Endothelial cell of umbilical vein (primary cell): ENCODE results near the gene CREB3L2. TPM values are rescaled to one million over a fixed set of nuclear protein-coding genes. Genes with fewer than 3 reads are reported as not detected.

Source experiments
- BruUV-seq: library from RNA; stranded (reverse); fragments of 400-500 nt; replicated peaks from 2 replicates; lab custom pipeline; 2021; lab: Mats Ljungman, UMichigan
- CTCF ChIA-PET: fragments of 300-600, 350-600 bp; sonication (Branson Sonifier 250); formaldehyde crosslinking; loops from one replicate; lab custom pipeline; 2021; ENCODE audit warnings: antibody characterized with exemption, inconsistent platforms; lab: Charles Lee
- POLR2A ChIA-PET: fragments of 300-600, 350-600 bp; sonication (Branson Sonifier 250); formaldehyde crosslinking; loops from one replicate; lab custom pipeline; 2021; ENCODE audit warnings: antibody characterized with exemption, inconsistent platforms; lab: Charles Lee
- DNase-seq: peaks from one replicate; pipeline ENCODE4 v3.0.0-alpha.2; 2011; ENCODE audit warnings: low read depth, low spot score
- FAIRE-seq: peaks from 2 replicates; lab custom pipeline; 2011; peaks lifted over from hg19 to GRCh38; lab: Jason Lieb, UNC
- H2AFZ ChIP-seq: 2 replicates; pipeline ENCODE4 v1.6.0; 2012; ENCODE audit warnings: low read depth, low read length, control low read depth, inconsistent platforms
- H3K27ac ChIP-seq: 2 replicates; pipeline ENCODE4 v1.5.1; 2011; ENCODE audit warnings: low read depth, mild to moderate bottlenecking, control low read depth, low read length, moderate library complexity; ENCODE audit not compliant: insufficient read depth
- H3K27me3 ChIP-seq, 2 experiments: 2 replicates each; pipeline versions ENCODE4 v1.6.0 to v1.6.1; 2011; ENCODE audit warnings: low read length in 2 of 2, mixed read lengths in 1 of 2; ENCODE audit not compliant: control insufficient read depth in 2 of 2, insufficient read depth in 2 of 2
- H3K36me3 ChIP-seq, 2 experiments: 2 replicates in 1 of 2; 3 replicates in 1 of 2; pipeline ENCODE4 v1.5.1; 2011; ENCODE audit warnings: low read length in 2 of 2, mild to moderate bottlenecking in 1 of 2, moderate library complexity in 1 of 2; ENCODE audit not compliant: control insufficient read depth in 2 of 2, insufficient read depth in 2 of 2; ENCODE audit errors: extremely low read depth in 1 of 2
- H3K4me1 ChIP-seq: 3 replicates; pipeline ENCODE4 v1.5.1; 2011; ENCODE audit warnings: mild to moderate bottlenecking, low read length; ENCODE audit not compliant: control insufficient read depth, insufficient read depth; ENCODE audit errors: extremely low read depth
- H3K4me2 ChIP-seq: 2 replicates; pipeline ENCODE4 v1.6.1; 2011; ENCODE audit warnings: low read length, control low read depth, mixed read lengths; ENCODE audit not compliant: insufficient read depth
- H3K4me3 ChIP-seq, 3 experiments: fragments of 200-600 bp in 1 of 3; sonication (generic), shearing (Covaris generic) in 1 of 3; replicated peaks in 1 of 3; 2 replicates each; pipeline ENCODE4 v1.5.1; 2011 to 2016; ENCODE audit warnings: control low read depth in 3 of 3, low read length in 3 of 3, mild to moderate bottlenecking in 2 of 3, inconsistent platforms in 1 of 3, low read depth in 1 of 3, moderate library complexity in 1 of 3; ENCODE audit not compliant: insufficient read depth in 1 of 3
- H3K79me2 ChIP-seq: 2 replicates; pipeline ENCODE4 v1.6.0; 2012; ENCODE audit warnings: low read length, inconsistent platforms; ENCODE audit not compliant: control insufficient read depth, insufficient read depth
- H3K9ac ChIP-seq: replicated peaks from 2 replicates; pipeline ENCODE3; 2011; ENCODE audit warnings: low read length, control low read depth; ENCODE audit not compliant: insufficient read depth; ENCODE audit errors: extremely low read depth
- H3K9me1 ChIP-seq: replicated peaks from 3 replicates; pipeline ENCODE4 v1.6.0; 2011; ENCODE audit warnings: mild to moderate bottlenecking, low read length; ENCODE audit not compliant: control insufficient read depth, insufficient read depth; ENCODE audit errors: extremely low read depth
- H3K9me3 ChIP-seq: replicated peaks from 2 replicates; pipeline ENCODE4 v1.5.1; 2012; ENCODE audit warnings: low read length, inconsistent platforms; ENCODE audit not compliant: control insufficient read depth, insufficient read depth
- H4K20me1 ChIP-seq: replicated peaks from 2 replicates; pipeline ENCODE3; 2011; ENCODE audit warnings: mild to moderate bottlenecking, low read length; ENCODE audit not compliant: control insufficient read depth, insufficient read depth; ENCODE audit errors: extremely low read depth
- EZH2 ChIP-seq: IDR thresholded peaks from 2 replicates; pipeline ENCODE4 v1.6.1; 2012; ENCODE audit warnings: borderline replicate concordance, low read depth, mild to moderate bottlenecking, moderate library complexity, low read length, inconsistent platforms; ENCODE audit not compliant: severe bottlenecking
- MAX ChIP-seq: IDR thresholded peaks from 2 replicates; pipeline ENCODE4 v1.6.1; 2011; ENCODE audit not compliant: insufficient read depth, insufficient read length
- POLR2A ChIP-seq: IDR thresholded peaks from 2 replicates; pipeline ENCODE4 v1.6.1; 2012; ENCODE audit warnings: low read depth, mild to moderate bottlenecking, control low read depth, low read length
- dilution Hi-C: fragments of 300-500 bp; cut with MboI; formaldehyde crosslinking; loops from one replicate; pipeline ENCODE4 v1.15.0; 2019; ENCODE audit warnings: low sequenced_read_pairs; ENCODE audit not compliant: extremely low pct_ligation_motif_present
- intact Hi-C: fragments of 100-400 bp; cut with micrococcal nuclease; formaldehyde crosslinking; loops from one replicate; pipeline ENCODE4 v1.10.0; 2022
- polyA plus RNA-seq, 4 experiments: library from polyadenylated mRNA; depleted of rRNA in 3 of 4; stranded (reverse) in 3 of 4; unstranded in 1 of 4; fragments of >200 nt; gene quantifications; 2 replicates each; pipeline versions ENCODE4 v1.2.1 to v1.2.3, GENCODE V29; 2011 to 2012; ENCODE audit warnings: missing spikeins in 1 of 4
- total RNA-seq: library from RNA; stranded (reverse); gene quantifications from 2 replicates; pipeline ENCODE4 v1.2.3, GENCODE V29; 2021

CREB3L2 gene
- total and polyA plus RNA-seq, 2 donors (not counting 3 experiments of a cell fraction or from before 2014, with no cell fraction given): 32.1 to 93.4 TPM

GRCh38 chr7:138029126-138029525 is 27.2 kb upstream of the CREB3L2 start:
- H3K79me2 ChIP-seq: no peaks in the 10 kb centered on the region
- no peak overlapping the region for H3K27ac ChIP-seq
- TF ChIP-seq EZH2: no peak
- DNase-seq (no peak), FAIRE-seq (no peak)
- no peaks in the 10 kb centered on the region for H3K4me1 ChIP-seq
- no peak overlapping the region for H3K4me2 ChIP-seq
- no peak overlapping the region for H2AFZ ChIP-seq
- no peak overlapping the region for H3K9ac ChIP-seq
- no TSS peak for BruUV-seq
- dilution Hi-C loops (no loop called here), intact Hi-C loops (no loop called here)
- no peaks in the 10 kb centered on the region for H4K20me1 ChIP-seq
- no peak overlapping the region for H3K4me3 ChIP-seq
- H3K36me3 ChIP-seq: no peaks in the 10 kb centered on the region
- no peaks in the 10 kb centered on the region for H3K27me3 ChIP-seq
- ChIA-PET CTCF (no interaction called here), POLR2A (no interaction called here)
- no peaks in the 10 kb centered on the region for H3K9me1 ChIP-seq
- no peaks in the 10 kb centered on the region for H3K9me3 ChIP-seq

- DNase-seq (no peak), FAIRE-seq (no peak)
- TF ChIP-seq MAX: no peak
- TF ChIP-seq POLR2A: no peak
- no peaks in the 10 kb centered on the region for H4K20me1 ChIP-seq
- no peak overlapping the region for H3K9ac ChIP-seq
- intact Hi-C loops (no loop called here), dilution Hi-C loops (no loop called here)
- no peak overlapping the region for H3K4me2 ChIP-seq
- H3K9me1 ChIP-seq: no peaks in the 10 kb centered on the region
- no peaks in the 10 kb centered on the region for H3K79me2 ChIP-seq
- no peaks in the 10 kb centered on the region for H3K36me3 ChIP-seq
- ChIA-PET POLR2A (no interaction called here), CTCF (interaction anchor here (1.5 kb wide), 1 partner anchor 401 kb away, joined by 5 read pairs; no protein-coding TSS in a partner anchor)
- no peaks in the 10 kb centered on the region for H3K9me3 ChIP-seq
- no peaks in the 10 kb centered on the region for H3K27me3 ChIP-seq
- BruUV-seq: no TSS peak
- no peaks in the 10 kb centered on the region for H3K4me1 ChIP-seq
- H3K4me3 ChIP-seq: no peak overlapping the region
- H2AFZ ChIP-seq: no peak overlapping the region
- H3K27ac ChIP-seq: no peak overlapping the region
Observed at GRCh38 chr7:138027100-138027499, 25.2 kb upstream of the CREB3L2 start.
